ENCODE data around the gene SRPK3. TPM values are rescaled to one million over a fixed set of nuclear protein-coding genes. Genes with fewer than 3 reads are reported as not detected.

Gene SRPK3
- total and polyA plus RNA-seq, 7 experiments from 2014 or later: not detected

- Histone ChIP-seq H3K27ac (ENCODE audit: low read depth, low read length) (no peak overlapping the region), H3K4me3 (ENCODE audit: low read length) (no peak overlapping the region), H3K36me3 (ENCODE audit: control insufficient read depth in 2 of 3, insufficient read depth in 3 of 3, low read length in 3 of 3) (no peaks in the 10 kb centered on the region), H3K27me3 (ENCODE audit: control insufficient read depth in 2 of 2, insufficient read depth in 2 of 2, low read length in 2 of 2) (no peaks in the 10 kb centered on the region), H3K9me3 (ENCODE audit: control insufficient read depth in 2 of 3, low read length in 3 of 3) (no peaks in the 10 kb centered on the region), H3K4me1 (ENCODE audit: control insufficient read depth in 2 of 2, insufficient read depth in 2 of 2, low read length in 2 of 2) (no peaks in the 10 kb centered on the region)
- Mint-ChIP-seq H3K27me3 (peaks cover 0 to 2% (median 0%) of the 10 kb centered on the region in 5 donors), H3K27ac (peak overlapping the region in 1 of 9 donors; percentile 33), H3K4me3 (peak overlapping the region in 1 of 10 donors; percentile 14), H3K4me1 (peaks cover 0 to 10% (median 5%) of the 10 kb centered on the region in 7 donors), H3K36me3 (no peaks in the 10 kb centered on the region), H3K9me3 (no peaks in the 10 kb centered on the region)
- POLR2A ChIA-PET: no interaction called here
- no peak for DNase-seq
- intact Hi-C loops (cut with micrococcal nuclease): loop anchor here in 1 of 2 donors (10.0 kb wide), 1 partner anchor 289 kb away; no protein-coding TSS in a partner anchor
- CTCF ChIA-PET: no interaction called here
- peak; percentile 36 for ATAC-seq
Measured at GRCh38 chrX:153766098-153766817, 14.6 kb upstream of the SRPK3 start.

GRCh38 chrX:153766871-153767673, 13.8 kb upstream of the SRPK3 start:
- ATAC-seq (no peak), DNase-seq (no peak)
- intact Hi-C loops (cut with micrococcal nuclease): loop anchor here in 1 of 2 donors (10.0 kb wide), 1 partner anchor 288 kb away; no protein-coding TSS in a partner anchor
- Histone ChIP-seq H3K27me3 (ENCODE audit: control insufficient read depth in 2 of 2, insufficient read depth in 2 of 2, low read length in 2 of 2) (no peaks in the 10 kb centered on the region), H3K4me3 (ENCODE audit: low read length) (no peak overlapping the region), H3K36me3 (ENCODE audit: control insufficient read depth in 2 of 3, insufficient read depth in 3 of 3, low read length in 3 of 3) (no peaks in the 10 kb centered on the region), H3K4me1 (ENCODE audit: control insufficient read depth in 2 of 2, insufficient read depth in 2 of 2, low read length in 2 of 2) (no peaks in the 10 kb centered on the region), H3K9me3 (ENCODE audit: control insufficient read depth in 2 of 3, low read length in 3 of 3) (no peaks in the 10 kb centered on the region), H3K27ac (ENCODE audit: low read depth, low read length) (no peak overlapping the region)
- Mint-ChIP-seq H3K4me3 (no peak overlapping the region), H3K36me3 (no peaks in the 10 kb centered on the region), H3K27ac (no peak overlapping the region), H3K4me1 (peaks cover 0 to 10% (median 5%) of the 10 kb centered on the region in 7 donors), H3K27me3 (peaks cover 0 to 2% (median 0%) of the 10 kb centered on the region in 5 donors), H3K9me3 (no peaks in the 10 kb centered on the region)
- ChIA-PET CTCF (interaction anchor here (0.6 to 0.8 kb wide), 2 partner anchors 105 to 200 kb away, joined by 3 to 4 read pairs; no protein-coding TSS in a partner anchor), POLR2A (interaction anchor here (0.6 kb wide), 1 partner anchor 40 kb away, joined by 3 read pairs; no protein-coding TSS in a partner anchor)

- DNase-seq (no peak), ATAC-seq (no peak)
- Mint-ChIP-seq H3K9me3 (no peaks in the 10 kb centered on the region), H3K27me3 (peaks cover 0 to 2% (median 0%) of the 10 kb centered on the region in 5 donors), H3K4me1 (peaks cover 0 to 10% (median 5%) of the 10 kb centered on the region in 7 donors), H3K36me3 (no peaks in the 10 kb centered on the region), H3K4me3 (no peak overlapping the region), H3K27ac (no peak overlapping the region)
- ChIA-PET POLR2A (interaction anchor here (0.6 kb wide), 1 partner anchor 41 kb away, joined by 3 read pairs; no protein-coding TSS in a partner anchor), CTCF (interaction anchor here (0.6 to 0.8 kb wide), 2 partner anchors 104 to 199 kb away, joined by 3 to 4 read pairs; no protein-coding TSS in a partner anchor)
- intact Hi-C loops (cut with micrococcal nuclease): loop anchor here in 1 of 2 donors (10.0 kb wide), 1 partner anchor 287 kb away; no protein-coding TSS in a partner anchor
- H3K4me3 ChIP-seq (ENCODE audit: low read length): no peak overlapping the region
- no peaks in the 10 kb centered on the region for H3K27me3 ChIP-seq (ENCODE audit: control insufficient read depth in 2 of 2, insufficient read depth in 2 of 2, low read length in 2 of 2)
- no peaks in the 10 kb centered on the region for H3K4me1 ChIP-seq (ENCODE audit: control insufficient read depth in 2 of 2, insufficient read depth in 2 of 2, low read length in 2 of 2)
- H3K36me3 ChIP-seq (ENCODE audit: control insufficient read depth in 2 of 3, insufficient read depth in 3 of 3, low read length in 3 of 3): no peaks in the 10 kb centered on the region
- H3K9me3 ChIP-seq (ENCODE audit: control insufficient read depth in 2 of 3, low read length in 3 of 3): no peaks in the 10 kb centered on the region
- H3K27ac ChIP-seq (ENCODE audit: low read depth, low read length): no peak overlapping the region
Measured at GRCh38 chrX:153767674-153768055, 13.2 kb upstream of the SRPK3 start.

- Histone ChIP-seq H3K9me3 (ENCODE audit: control insufficient read depth in 2 of 3, low read length in 3 of 3) (no peaks in the 10 kb centered on the region), H3K4me1 (ENCODE audit: control insufficient read depth in 2 of 2, insufficient read depth in 2 of 2, low read length in 2 of 2) (no peaks in the 10 kb centered on the region), H3K4me3 (ENCODE audit: low read length) (no peak overlapping the region), H3K27me3 (ENCODE audit: control insufficient read depth in 2 of 2, insufficient read depth in 2 of 2, low read length in 2 of 2) (no peaks in the 10 kb centered on the region), H3K27ac (ENCODE audit: low read depth, low read length) (no peak overlapping the region), H3K36me3 (ENCODE audit: control insufficient read depth in 2 of 3, insufficient read depth in 3 of 3, low read length in 3 of 3) (no peaks in the 10 kb centered on the region)
- POLR2A ChIA-PET: interaction anchor here (0.7 kb wide), 1 partner anchor 12 kb away, joined by 3 read pairs; no protein-coding TSS in a partner anchor
- CTCF ChIA-PET: interaction anchor here (0.8 kb wide), 1 partner anchor 198 kb away, joined by 4 read pairs; no protein-coding TSS in a partner anchor
- Mint-ChIP-seq H3K27me3 (peaks cover 0 to 2% (median 0%) of the 10 kb centered on the region in 5 donors), H3K27ac (no peak overlapping the region), H3K4me3 (peak overlapping the region in 1 of 10 donors; percentile 40), H3K36me3 (no peaks in the 10 kb centered on the region), H3K4me1 (peaks cover 0 to 10% (median 5%) of the 10 kb centered on the region in 7 donors), H3K9me3 (no peaks in the 10 kb centered on the region)
- intact Hi-C loops (cut with micrococcal nuclease): loop anchor here in 1 of 2 donors (10.0 kb wide), 1 partner anchor 286 kb away; no protein-coding TSS in a partner anchor
- no peak for DNase-seq
- no peak for ATAC-seq
Measured at GRCh38 chrX:153768311-153769157, 12.3 kb upstream of the SRPK3 start.

- H3K27me3 ChIP-seq (ENCODE audit: control insufficient read depth in 2 of 2, insufficient read depth in 2 of 2, low read length in 2 of 2): no peaks in the 10 kb centered on the region
- no peak overlapping the region for H3K27ac Mint-ChIP-seq
- DNase-seq (no peak), ATAC-seq (no peak)
- peaks cover 0 to 6% (median 1%) of the 10 kb centered on the region in 7 donors for H3K4me1 Mint-ChIP-seq
- peaks cover 0 to 2% (median 0%) of the 10 kb centered on the region in 5 donors for H3K27me3 Mint-ChIP-seq
- H3K36me3 Mint-ChIP-seq: no peaks in the 10 kb centered on the region
- ChIA-PET CTCF (no interaction called here), POLR2A (no interaction called here)
- H3K4me1 ChIP-seq (ENCODE audit: control insufficient read depth in 2 of 2, insufficient read depth in 2 of 2, low read length in 2 of 2): no peaks in the 10 kb centered on the region
- no peaks in the 10 kb centered on the region for H3K36me3 ChIP-seq (ENCODE audit: control insufficient read depth in 2 of 3, insufficient read depth in 3 of 3, low read length in 3 of 3)
- no peak overlapping the region for H3K4me3 ChIP-seq (ENCODE audit: low read length)
- no peaks in the 10 kb centered on the region for H3K9me3 Mint-ChIP-seq
- no peaks in the 10 kb centered on the region for H3K9me3 ChIP-seq (ENCODE audit: control insufficient read depth in 2 of 3, low read length in 3 of 3)
- no peak overlapping the region for H3K4me3 Mint-ChIP-seq
- intact Hi-C loops (cut with micrococcal nuclease): loop anchor here in 1 of 2 donors (10.0 kb wide), 1 partner anchor 285 kb away; no protein-coding TSS in a partner anchor
- no peak overlapping the region for H3K27ac ChIP-seq (ENCODE audit: low read depth, low read length)
Measured at GRCh38 chrX:153769158-153769864, 11.5 kb upstream of the SRPK3 start.

Data from naive thymus-derived CD4-positive, alpha-beta T cell (primary cell).